ENCODE results near the gene LRRC45.

DNA sequence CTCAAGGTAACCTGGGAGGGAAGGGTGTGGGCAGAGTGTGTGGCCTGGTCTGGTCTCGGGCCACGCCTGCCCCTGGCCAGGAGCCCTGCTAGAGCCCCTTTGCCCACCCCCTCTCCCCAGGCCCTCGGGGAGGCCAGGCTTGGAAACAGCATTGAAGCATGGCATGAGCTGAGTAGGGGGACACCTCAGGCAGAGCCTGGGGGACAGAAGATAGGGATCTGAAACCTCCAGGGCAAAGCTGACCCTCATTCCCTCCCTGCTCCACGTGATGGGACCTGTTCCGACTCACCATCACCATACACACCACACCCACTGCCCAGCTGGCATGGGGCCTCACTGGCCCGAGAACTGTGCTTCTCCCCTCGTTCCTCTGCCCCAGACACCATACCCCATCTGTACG, 26.0 kb downstream of the LRRC45 start:
- TF ChIP-seq, protein P1, sequence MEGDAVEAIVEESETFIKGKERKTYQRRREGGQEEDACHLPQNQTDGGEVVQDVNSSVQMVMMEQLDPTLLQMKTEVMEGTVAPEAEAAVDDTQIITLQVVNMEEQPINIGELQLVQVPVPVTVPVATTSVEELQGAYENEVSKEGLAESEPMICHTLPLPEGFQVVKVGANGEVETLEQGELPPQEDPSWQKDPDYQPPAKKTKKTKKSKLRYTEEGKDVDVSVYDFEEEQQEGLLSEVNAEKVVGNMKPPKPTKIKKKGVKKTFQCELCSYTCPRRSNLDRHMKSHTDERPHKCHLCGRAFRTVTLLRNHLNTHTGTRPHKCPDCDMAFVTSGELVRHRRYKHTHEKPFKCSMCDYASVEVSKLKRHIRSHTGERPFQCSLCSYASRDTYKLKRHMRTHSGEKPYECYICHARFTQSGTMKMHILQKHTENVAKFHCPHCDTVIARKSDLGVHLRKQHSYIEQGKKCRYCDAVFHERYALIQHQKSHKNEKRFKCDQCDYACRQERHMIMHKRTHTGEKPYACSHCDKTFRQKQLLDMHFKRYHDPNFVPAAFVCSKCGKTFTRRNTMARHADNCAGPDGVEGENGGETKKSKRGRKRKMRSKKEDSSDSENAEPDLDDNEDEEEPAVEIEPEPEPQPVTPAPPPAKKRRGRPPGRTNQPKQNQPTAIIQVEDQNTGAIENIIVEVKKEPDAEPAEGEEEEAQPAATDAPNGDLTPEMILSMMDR (tag by site-specific recombination; IDR thresholded peaks at IDR 0.05), result no peak
- TF ChIP-seq ZBTB7A (tag by site-specific recombination; IDR thresholded peaks at IDR 0.05; ENCODE audit: low read depth), result no peak
- no peak for TF ChIP-seq KLF9 (tag by site-specific recombination; IDR thresholded peaks at IDR 0.05; ENCODE audit: low read depth)
- TF ChIP-seq, protein P2, sequence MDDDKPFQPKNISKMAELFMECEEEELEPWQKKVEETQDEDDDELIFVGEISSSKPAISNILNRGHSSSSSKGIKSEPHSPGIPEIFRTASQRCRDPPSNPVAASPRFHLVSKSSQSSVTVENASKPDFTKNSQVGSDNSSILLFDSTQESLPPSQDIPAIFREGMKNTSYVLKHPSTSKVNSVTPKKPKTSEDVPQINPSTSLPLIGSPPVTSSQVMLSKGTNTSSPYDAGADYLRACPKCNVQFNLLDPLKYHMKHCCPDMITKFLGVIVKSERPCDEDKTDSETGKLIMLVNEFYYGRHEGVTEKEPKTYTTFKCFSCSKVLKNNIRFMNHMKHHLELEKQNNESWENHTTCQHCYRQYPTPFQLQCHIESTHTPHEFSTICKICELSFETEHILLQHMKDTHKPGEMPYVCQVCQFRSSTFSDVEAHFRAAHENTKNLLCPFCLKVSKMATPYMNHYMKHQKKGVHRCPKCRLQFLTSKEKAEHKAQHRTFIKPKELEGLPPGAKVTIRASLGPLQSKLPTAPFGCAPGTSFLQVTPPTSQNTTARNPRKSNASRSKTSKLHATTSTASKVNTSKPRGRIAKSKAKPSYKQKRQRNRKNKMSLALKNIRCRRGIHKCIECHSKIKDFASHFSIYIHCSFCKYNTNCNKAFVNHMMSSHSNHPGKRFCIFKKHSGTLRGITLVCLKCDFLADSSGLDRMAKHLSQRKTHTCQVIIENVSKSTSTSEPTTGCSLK (tag by site-specific recombination; IDR thresholded peaks at IDR 0.05), result no peak

All from HEK293 (cell line).